GM23338 (cell line): ENCODE results near the gene CRACDL. TPM values are rescaled to one million over a fixed set of nuclear protein-coding genes. Genes with fewer than 3 reads are reported as not detected.

Source experiments
- ATAC-seq: fragments of 200-7000 bp; cut with Tn5 transposase; 3 replicates; pipeline ENCODE4 v1.9.1; 2020
- DNase-seq: peaks from one replicate; pipeline ENCODE4 v3.0.0-alpha.2; 2015; ENCODE audit warnings: low spot score
- H2AFZ ChIP-seq: fragments of 200-600 bp; sonication (generic); 2 replicates; pipeline ENCODE4 v1.8.0; 2016; ENCODE audit warnings: antibody characterized with exemption, mild to moderate bottlenecking, moderate library complexity
- H3F3A ChIP-seq: fragments of 200-600 bp; sonication (generic); replicated peaks from 2 replicates; pipeline ENCODE4 v1.8.0; 2017; ENCODE audit warnings: antibody characterized with exemption, mixed run types, low read depth
- H3K27ac ChIP-seq: fragments of 200-600 bp; sonication (generic); 2 replicates; pipeline ENCODE4 v1.6.1; 2016; ENCODE audit warnings: low read depth
- H3K27me3 ChIP-seq: fragments of 200-600 bp; sonication (generic); 2 replicates; pipeline ENCODE4 v1.8.0; 2016; ENCODE audit warnings: mild to moderate bottlenecking, mixed run types, moderate library complexity; ENCODE audit not compliant: insufficient read depth
- H3K36me3 ChIP-seq: fragments of 200-600 bp; sonication (generic); 2 replicates; pipeline ENCODE4 v1.8.0; 2016; ENCODE audit warnings: mild to moderate bottlenecking; ENCODE audit not compliant: insufficient read depth
- H3K4me1 ChIP-seq: fragments of 200-600 bp; sonication (generic); 2 replicates; pipeline ENCODE4 v1.8.0; 2016; ENCODE audit warnings: mild to moderate bottlenecking, moderate library complexity; ENCODE audit not compliant: insufficient read depth
- H3K4me2 ChIP-seq: fragments of 200-600 bp; sonication (generic); 2 replicates; pipeline ENCODE4 v1.7.1; 2017; ENCODE audit warnings: mixed run types
- H3K4me3 ChIP-seq: fragments of 200-600 bp; sonication (generic); 2 replicates; pipeline ENCODE4 v1.6.1; 2016; ENCODE audit warnings: mixed run types
- H3K79me2 ChIP-seq: fragments of 200-600 bp; sonication (generic); replicated peaks from 2 replicates; pipeline ENCODE4 v1.8.0; 2017; ENCODE audit warnings: mild to moderate bottlenecking; ENCODE audit not compliant: insufficient read depth
- H3K9me2 ChIP-seq: fragments of 200-600 bp; sonication (generic); 2 replicates; pipeline ENCODE4 v1.8.0; 2017; ENCODE audit not compliant: insufficient read depth
- H4K20me1 ChIP-seq: fragments of 200-600 bp; sonication (generic); replicated peaks from 2 replicates; pipeline ENCODE4 v1.8.0; 2017; ENCODE audit warnings: mild to moderate bottlenecking; ENCODE audit not compliant: insufficient read depth
- H3K27ac Mint-ChIP-seq: 2 replicates; pipeline ENCODE4 v1.8.0; 2020; ENCODE audit warnings: inconsistent platforms, mild to moderate bottlenecking, moderate library complexity, mixed read lengths
- H3K27me3 Mint-ChIP-seq: 3 replicates; pipeline ENCODE4 v1.8.0; 2022; ENCODE audit warnings: low read depth, mild to moderate bottlenecking, moderate library complexity, mixed read lengths, inconsistent platforms; ENCODE audit not compliant: insufficient read depth, poor library complexity
- H3K36me3 Mint-ChIP-seq: 3 replicates; pipeline ENCODE4 v1.8.0; 2021; ENCODE audit warnings: low read depth, mild to moderate bottlenecking, inconsistent platforms, moderate library complexity, mixed read lengths
- H3K4me1 Mint-ChIP-seq: 3 replicates; pipeline ENCODE4 v1.8.0; 2020; ENCODE audit warnings: mild to moderate bottlenecking, inconsistent platforms, mixed read lengths
- H3K4me3 Mint-ChIP-seq: 3 replicates; pipeline ENCODE4 v1.8.0; 2021; ENCODE audit warnings: moderate library complexity, mild to moderate bottlenecking, inconsistent platforms, mixed read lengths
- H3K9me3 Mint-ChIP-seq: 3 replicates; pipeline ENCODE4 v1.8.0; 2020; ENCODE audit warnings: moderate library complexity, mild to moderate bottlenecking, inconsistent platforms, mixed read lengths
- CREB1 ChIP-seq: fragments of 250-450 bp; sonication (Bioruptor Pico); IDR thresholded peaks from 2 replicates; pipeline ENCODE4 v1.5.0; 2020; ENCODE audit warnings: low read depth, mild to moderate bottlenecking, moderate library complexity
- EZH2 ChIP-seq: fragments of 200-600 bp; sonication (generic); IDR thresholded peaks from one replicate; pipeline ENCODE4 v1.8.0; 2017; ENCODE audit warnings: antibody characterized with exemption, mild to moderate bottlenecking, low read depth; ENCODE audit not compliant: unreplicated experiment
- EZH2phosphoT487 ChIP-seq: fragments of 200-600 bp; sonication (generic); IDR thresholded peaks from one replicate; pipeline ENCODE4 v1.8.1; 2018; ENCODE audit warnings: antibody characterized with exemption; ENCODE audit not compliant: unreplicated experiment
- JUNB ChIP-seq: IDR thresholded peaks from one replicate; pipeline ENCODE4 v1.6.1; 2016; ENCODE audit warnings: antibody characterized with exemption; ENCODE audit not compliant: unreplicated experiment
- NANOG ChIP-seq: IDR thresholded peaks from 2 replicates; pipeline ENCODE4 v1.6.1; 2016; ENCODE audit warnings: antibody characterized with exemption, borderline replicate concordance
- POLR2AphosphoS5 ChIP-seq: IDR thresholded peaks from 2 replicates; pipeline ENCODE4 v1.6.1; 2016; ENCODE audit warnings: antibody characterized with exemption, low read depth
- STAT1 ChIP-seq: IDR thresholded peaks from one replicate; pipeline ENCODE4 v1.6.1; 2016; ENCODE audit warnings: antibody characterized with exemption; ENCODE audit not compliant: unreplicated experiment
- ZNF114 ChIP-seq: fragments of 250-450 bp; sonication (Bioruptor Pico); IDR thresholded peaks from 2 replicates; pipeline ENCODE4 v1.5.0; 2020; ENCODE audit warnings: mild to moderate bottlenecking, moderate library complexity
- polyA plus RNA-seq: library from polyadenylated mRNA; unstranded; fragments of >200 nt; fragmentation: Nextera tagmentation; extraction: Ambion mirVana; gene quantifications from 2 replicates; pipeline ENCODE4 v1.2.1, GENCODE V29; 2016
- total RNA-seq: library from RNA; depleted of rRNA; stranded (reverse); fragments of >200 nt; shearing (Covaris generic); gene quantifications from 2 replicates; pipeline ENCODE4 v1.2.3, GENCODE V29; 2014
- TF ChIP-seq, protein P1 (sequence below), 2 experiments: fragments of 200-600 bp in 1 of 2; sonication (generic) in 1 of 2; conservative IDR thresholded peaks; 2 replicates each; pipeline versions ENCODE4 v1.5.1 to v1.6.1; 2016 to 2017; ENCODE audit warnings: antibody characterized with exemption in 2 of 2, low read depth in 2 of 2, mild to moderate bottlenecking in 2 of 2, moderate library complexity in 1 of 2
- TF ChIP-seq, protein P2 (sequence below): fragments of 250-450 bp; sonication (Bioruptor Pico); IDR thresholded peaks from 2 replicates; pipeline ENCODE4 v1.5.0; 2020; ENCODE audit warnings: mild to moderate bottlenecking, moderate library complexity

The CRACDL gene
- total and polyA plus RNA-seq, 2 experiments from 2014 or later: 0.14 to 0.16 TPM

DNA sequence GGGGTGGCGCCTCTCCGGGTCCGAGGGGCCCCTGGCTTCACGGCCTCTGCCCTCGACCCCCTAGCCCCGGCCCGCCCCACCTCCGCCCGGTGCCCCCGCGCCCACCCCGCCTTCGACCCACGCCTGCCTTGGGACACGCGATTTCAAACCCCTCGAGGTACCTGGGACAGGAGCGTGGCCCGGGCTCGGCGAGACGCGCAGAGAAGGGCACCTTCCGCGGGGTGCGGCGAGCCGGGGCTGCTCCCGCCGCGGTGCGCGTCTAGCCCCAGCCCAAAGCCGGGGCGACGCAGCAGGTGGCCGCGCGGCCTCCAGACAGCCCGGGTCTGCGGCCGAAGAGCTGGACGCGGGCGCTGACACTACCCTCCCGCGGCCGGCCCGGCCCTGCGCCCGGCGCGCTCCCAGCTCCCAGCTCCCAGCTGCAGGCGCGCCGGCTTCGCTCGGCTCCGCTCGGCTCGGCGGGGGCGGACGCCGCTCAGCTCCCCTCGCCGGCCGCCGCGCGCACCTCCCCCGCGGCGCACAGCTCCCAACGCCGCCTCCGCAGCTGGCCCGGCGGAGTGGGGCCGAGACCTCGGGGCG, at the start of gene CRACDL (continued):
- TF ChIP-seq EZH2phosphoT487 (no peak), POLR2AphosphoS5 (no peak), ZNF114 (CRISPR knock-in tag) (no peak), JUNB (no peak)

DNA sequence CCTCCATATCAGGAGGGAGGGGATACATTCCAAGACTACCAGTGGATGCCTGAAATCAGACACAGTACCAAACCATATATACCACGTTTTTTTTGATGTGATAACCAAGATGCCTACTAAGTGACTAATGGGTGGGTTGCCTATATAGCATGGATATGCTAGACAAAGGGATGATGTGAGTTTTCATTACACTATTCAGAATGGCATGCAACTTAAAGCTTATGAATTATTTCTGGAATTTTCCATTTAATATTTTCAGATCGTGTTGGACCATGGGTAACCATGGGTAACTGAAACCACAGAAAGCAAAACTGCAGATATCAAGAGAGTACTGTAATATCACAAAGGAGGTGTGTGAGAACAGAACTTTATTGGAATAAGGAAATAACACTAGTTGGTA, 39.6 kb upstream of the CRACDL start:
- peaks cover 72% of the 10 kb centered on the region for H3K9me3 Mint-ChIP-seq
- no peak for DNase-seq

More for the DNA sequence above, 39.6 kb upstream of the CRACDL start:
- Mint-ChIP-seq H3K4me3 (no peak overlapping the region), H3K27me3 (no peaks in the 10 kb centered on the region), H3K27ac (no peak overlapping the region), H3K36me3 (peaks cover 15% of the 10 kb centered on the region; the same call in 2 of the 3 replicates), H3K4me1 (no peaks in the 10 kb centered on the region)
- no peak overlapping the region for H2AFZ ChIP-seq
- H4K20me1 ChIP-seq: no peaks in the 10 kb centered on the region
- no peak overlapping the region for H3K27ac ChIP-seq
- no peaks in the 10 kb centered on the region for H3K9me2 ChIP-seq
- no peak for ATAC-seq
- no peaks in the 10 kb centered on the region for H3K79me2 ChIP-seq
- peaks cover 13% of the 10 kb centered on the region; the same call in 1 of the 2 replicates for H3K36me3 ChIP-seq
- H3K27me3 ChIP-seq: no peaks in the 10 kb centered on the region
- H3F3A ChIP-seq: no peaks in the 10 kb centered on the region
- H3K4me3 ChIP-seq: no peak overlapping the region
- H3K4me1 ChIP-seq: no peaks in the 10 kb centered on the region
- TF ChIP-seq STAT1 (no peak), EZH2 (no peak), CREB1 (CRISPR knock-in tag) (no peak), NANOG (no peak)
- TF ChIP-seq, protein P1, sequence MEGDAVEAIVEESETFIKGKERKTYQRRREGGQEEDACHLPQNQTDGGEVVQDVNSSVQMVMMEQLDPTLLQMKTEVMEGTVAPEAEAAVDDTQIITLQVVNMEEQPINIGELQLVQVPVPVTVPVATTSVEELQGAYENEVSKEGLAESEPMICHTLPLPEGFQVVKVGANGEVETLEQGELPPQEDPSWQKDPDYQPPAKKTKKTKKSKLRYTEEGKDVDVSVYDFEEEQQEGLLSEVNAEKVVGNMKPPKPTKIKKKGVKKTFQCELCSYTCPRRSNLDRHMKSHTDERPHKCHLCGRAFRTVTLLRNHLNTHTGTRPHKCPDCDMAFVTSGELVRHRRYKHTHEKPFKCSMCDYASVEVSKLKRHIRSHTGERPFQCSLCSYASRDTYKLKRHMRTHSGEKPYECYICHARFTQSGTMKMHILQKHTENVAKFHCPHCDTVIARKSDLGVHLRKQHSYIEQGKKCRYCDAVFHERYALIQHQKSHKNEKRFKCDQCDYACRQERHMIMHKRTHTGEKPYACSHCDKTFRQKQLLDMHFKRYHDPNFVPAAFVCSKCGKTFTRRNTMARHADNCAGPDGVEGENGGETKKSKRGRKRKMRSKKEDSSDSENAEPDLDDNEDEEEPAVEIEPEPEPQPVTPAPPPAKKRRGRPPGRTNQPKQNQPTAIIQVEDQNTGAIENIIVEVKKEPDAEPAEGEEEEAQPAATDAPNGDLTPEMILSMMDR (conservative IDR thresholded peaks at IDR 0.05; ENCODE audit: low read depth in 2 of 2): no peak
- TF ChIP-seq, protein P2, sequence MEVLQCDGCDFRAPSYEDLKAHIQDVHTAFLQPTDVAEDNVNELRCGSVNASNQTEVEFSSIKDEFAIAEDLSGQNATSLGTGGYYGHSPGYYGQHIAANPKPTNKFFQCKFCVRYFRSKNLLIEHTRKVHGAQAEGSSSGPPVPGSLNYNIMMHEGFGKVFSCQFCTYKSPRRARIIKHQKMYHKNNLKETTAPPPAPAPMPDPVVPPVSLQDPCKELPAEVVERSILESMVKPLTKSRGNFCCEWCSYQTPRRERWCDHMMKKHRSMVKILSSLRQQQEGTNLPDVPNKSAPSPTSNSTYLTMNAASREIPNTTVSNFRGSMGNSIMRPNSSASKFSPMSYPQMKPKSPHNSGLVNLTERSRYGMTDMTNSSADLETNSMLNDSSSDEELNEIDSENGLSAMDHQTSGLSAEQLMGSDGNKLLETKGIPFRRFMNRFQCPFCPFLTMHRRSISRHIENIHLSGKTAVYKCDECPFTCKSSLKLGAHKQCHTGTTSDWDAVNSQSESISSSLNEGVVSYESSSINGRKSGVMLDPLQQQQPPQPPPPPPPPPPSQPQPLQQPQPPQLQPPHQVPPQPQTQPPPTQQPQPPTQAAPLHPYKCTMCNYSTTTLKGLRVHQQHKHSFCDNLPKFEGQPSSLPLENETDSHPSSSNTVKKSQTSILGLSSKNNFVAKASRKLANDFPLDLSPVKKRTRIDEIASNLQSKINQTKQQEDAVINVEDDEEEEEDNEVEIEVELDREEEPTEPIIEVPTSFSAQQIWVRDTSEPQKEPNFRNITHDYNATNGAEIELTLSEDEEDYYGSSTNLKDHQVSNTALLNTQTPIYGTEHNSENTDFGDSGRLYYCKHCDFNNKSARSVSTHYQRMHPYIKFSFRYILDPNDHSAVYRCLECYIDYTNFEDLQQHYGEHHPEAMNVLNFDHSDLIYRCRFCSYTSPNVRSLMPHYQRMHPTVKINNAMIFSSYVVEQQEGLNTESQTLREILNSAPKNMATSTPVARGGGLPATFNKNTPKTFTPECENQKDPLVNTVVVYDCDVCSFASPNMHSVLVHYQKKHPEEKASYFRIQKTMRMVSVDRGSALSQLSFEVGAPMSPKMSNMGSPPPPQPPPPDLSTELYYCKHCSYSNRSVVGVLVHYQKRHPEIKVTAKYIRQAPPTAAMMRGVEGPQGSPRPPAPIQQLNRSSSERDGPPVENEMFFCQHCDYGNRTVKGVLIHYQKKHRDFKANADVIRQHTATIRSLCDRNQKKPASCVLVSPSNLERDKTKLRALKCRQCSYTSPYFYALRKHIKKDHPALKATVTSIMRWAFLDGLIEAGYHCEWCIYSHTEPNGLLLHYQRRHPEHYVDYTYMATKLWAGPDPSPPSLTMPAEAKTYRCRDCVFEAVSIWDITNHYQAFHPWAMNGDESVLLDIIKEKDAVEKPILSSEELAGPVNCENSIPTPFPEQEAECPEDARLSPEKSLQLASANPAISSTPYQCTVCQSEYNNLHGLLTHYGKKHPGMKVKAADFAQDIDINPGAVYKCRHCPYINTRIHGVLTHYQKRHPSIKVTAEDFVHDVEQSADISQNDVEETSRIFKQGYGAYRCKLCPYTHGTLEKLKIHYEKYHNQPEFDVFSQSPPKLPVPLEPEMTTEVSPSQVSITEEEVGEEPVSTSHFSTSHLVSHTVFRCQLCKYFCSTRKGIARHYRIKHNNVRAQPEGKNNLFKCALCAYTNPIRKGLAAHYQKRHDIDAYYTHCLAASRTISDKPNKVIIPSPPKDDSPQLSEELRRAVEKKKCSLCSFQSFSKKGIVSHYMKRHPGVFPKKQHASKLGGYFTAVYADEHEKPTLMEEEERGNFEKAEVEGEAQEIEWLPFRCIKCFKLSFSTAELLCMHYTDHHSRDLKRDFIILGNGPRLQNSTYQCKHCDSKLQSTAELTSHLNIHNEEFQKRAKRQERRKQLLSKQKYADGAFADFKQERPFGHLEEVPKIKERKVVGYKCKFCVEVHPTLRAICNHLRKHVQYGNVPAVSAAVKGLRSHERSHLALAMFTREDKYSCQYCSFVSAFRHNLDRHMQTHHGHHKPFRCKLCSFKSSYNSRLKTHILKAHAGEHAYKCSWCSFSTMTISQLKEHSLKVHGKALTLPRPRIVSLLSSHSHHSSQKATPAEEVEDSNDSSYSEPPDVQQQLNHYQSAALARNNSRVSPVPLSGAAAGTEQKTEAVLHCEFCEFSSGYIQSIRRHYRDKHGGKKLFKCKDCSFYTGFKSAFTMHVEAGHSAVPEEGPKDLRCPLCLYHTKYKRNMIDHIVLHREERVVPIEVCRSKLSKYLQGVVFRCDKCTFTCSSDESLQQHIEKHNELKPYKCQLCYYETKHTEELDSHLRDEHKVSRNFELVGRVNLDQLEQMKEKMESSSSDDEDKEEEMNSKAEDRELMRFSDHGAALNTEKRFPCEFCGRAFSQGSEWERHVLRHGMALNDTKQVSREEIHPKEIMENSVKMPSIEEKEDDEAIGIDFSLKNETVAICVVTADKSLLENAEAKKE: no peak
- no peak overlapping the region for H3K4me2 ChIP-seq
